ENCODE results near the gene ELP4. TPM values are rescaled to one million over a fixed set of nuclear protein-coding genes. Genes with fewer than 3 reads are reported as not detected.
A peak's percentile ranks its signal among the peaks of the same experiment; 100 is the strongest.

ELP4 gene
- total RNA-seq, 2 experiments from 2014 or later = 23.0 to 23.3 TPM

DNA sequence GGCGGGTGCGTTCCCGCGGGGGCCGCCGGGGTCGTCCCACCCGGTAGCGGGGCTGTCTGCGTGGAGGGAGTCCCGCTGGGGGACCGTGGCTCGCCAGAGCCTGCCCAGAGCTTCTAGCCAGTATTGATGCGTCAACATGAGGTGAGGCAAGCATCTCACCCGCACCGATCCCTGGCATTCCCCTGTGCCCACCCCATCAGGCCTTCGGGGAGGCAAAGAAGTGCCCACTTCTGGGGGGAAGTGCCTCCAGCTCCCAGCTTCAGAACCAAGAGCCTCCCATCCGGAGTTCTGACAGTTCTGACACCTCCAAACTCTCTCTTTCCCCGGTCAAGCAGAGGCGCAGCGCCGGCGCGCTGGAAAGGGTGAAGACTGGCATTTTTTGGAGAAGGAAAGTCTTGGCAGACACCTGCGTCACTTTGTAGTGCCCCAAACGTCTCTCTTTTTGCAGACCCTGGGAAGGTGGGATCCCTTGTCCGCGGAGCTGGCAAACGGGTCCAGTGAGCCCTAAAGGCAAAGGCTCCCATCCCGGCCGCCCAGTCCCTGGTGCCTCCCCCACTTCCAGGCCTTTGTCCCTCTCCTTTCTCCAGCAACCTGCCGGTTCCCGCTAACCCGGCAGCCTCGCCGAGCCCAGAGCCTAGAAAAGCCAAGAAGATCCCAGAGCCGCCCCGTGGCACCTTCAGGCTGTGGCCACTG is 304.8 kb downstream of the ELP4 start:
- H3K4me3 Mint-ChIP-seq = no peak overlapping the region
- H3K36me3 Mint-ChIP-seq (ENCODE audit: low read depth) = peaks cover 7% of the 10 kb centered on the region
- ATAC-seq = no peak
- ChIA-PET POLR2A (no interaction called here), CTCF (no interaction called here)
- H3K27me3 Mint-ChIP-seq (ENCODE audit: low read depth) = peaks cover 69% of the 10 kb centered on the region
- DNase-seq = no peak
- no peak overlapping the region for H3K27ac Mint-ChIP-seq
- peaks cover 39% of the 10 kb centered on the region for H3K4me1 Mint-ChIP-seq (ENCODE audit: low read depth)
- H3K9me3 Mint-ChIP-seq (ENCODE audit: insufficient read depth) = no peaks in the 10 kb centered on the region

DNA sequence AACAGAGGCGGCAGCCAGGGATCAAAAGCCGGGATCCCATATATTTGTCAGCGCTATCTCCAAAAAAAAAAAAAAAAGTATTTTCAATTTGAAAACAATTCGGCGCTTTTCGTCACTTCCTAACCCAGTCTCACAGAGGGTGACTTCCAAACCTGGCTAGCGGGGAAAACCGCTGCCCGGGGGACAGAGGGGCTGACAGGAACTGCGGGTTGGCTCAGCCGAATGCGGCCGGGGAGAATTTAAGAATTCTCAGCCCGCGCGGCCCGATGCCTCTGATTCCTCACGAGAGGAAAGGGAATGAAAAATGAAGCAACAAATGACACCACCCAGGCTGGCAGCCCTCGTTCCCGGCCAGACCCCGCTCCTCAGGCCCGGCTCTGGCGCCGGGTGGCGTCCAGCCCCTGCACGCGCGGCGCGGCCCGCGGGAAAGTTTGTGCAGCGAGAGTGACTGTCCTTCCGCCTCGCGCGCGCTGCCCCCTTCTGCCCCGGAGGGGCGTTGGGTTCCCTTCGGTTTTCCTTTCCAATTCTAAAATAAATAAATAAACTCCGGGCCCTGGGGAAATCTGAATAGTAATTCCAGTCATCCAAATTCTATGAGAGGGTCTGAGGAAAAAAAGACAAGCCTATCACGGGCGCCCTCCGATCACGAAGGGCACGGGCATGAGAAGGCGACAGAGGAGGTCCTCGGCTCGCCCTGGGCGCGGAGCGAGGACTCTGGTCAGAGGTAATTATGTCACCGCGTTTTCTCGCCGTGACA is 306.3 kb downstream of the ELP4 start:
- H3K27me3 Mint-ChIP-seq (ENCODE audit: low read depth) = peaks cover 68% of the 10 kb centered on the region
- no peaks in the 10 kb centered on the region for H3K9me3 Mint-ChIP-seq (ENCODE audit: insufficient read depth)
- ATAC-seq (no peak), DNase-seq (no peak)
- CTCF ChIA-PET = no interaction called here
- peaks cover 31% of the 10 kb centered on the region for H3K4me1 Mint-ChIP-seq (ENCODE audit: low read depth)
- H3K36me3 Mint-ChIP-seq (ENCODE audit: low read depth) = peaks cover 7% of the 10 kb centered on the region
- POLR2A ChIA-PET = interaction anchor here (0.5 kb wide), 1 partner anchor 143 kb away, joined by 4 read pairs; no protein-coding TSS in a partner anchor
- H3K27ac Mint-ChIP-seq = peak overlapping the region; percentile 3
- H3K4me3 Mint-ChIP-seq = peak overlapping the region; percentile 56

DNA sequence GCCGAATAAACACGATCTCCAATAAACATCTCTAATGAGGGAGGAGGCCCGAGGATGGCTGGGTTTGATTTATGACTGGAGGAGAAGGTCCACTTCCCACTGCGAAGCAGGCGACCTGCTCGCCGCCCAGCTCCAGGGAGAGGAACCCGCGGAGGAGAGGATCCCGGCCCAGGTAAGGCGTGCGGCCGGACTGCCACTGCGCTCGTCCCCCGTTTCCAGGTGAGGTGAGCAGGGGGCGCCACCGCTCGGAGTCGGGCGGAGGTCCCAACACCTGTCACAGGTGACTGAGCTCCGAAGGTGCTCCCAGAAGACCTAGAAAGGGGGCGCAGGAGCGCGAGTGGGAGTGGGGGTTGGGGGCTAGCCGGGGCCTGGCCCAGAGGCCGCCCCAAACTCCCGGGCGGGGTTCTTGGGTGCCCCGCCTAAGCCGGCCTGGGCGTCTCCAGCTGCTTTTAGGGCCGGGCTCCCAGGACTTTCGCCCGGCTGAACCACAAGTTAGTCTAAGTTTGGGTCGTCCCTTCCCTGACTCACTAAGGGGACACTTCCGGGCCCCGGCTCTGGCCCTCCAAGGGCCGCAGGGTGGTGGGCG is 307.0 kb downstream of the ELP4 start:
- Mint-ChIP-seq H3K36me3 (ENCODE audit: low read depth) (peaks cover 7% of the 10 kb centered on the region), H3K27me3 (ENCODE audit: low read depth) (peaks cover 71% of the 10 kb centered on the region), H3K4me3 (peak overlapping the region; percentile 56), H3K27ac (peak overlapping the region; percentile 3), H3K4me1 (ENCODE audit: low read depth) (peaks cover 25% of the 10 kb centered on the region), H3K9me3 (ENCODE audit: insufficient read depth) (no peaks in the 10 kb centered on the region)
- DNase-seq (no peak), ATAC-seq (peak; percentile 27)
- POLR2A ChIA-PET = interaction anchor here (0.5 kb wide), 1 partner anchor 142 kb away, joined by 4 read pairs; no protein-coding TSS in a partner anchor
- CTCF ChIA-PET = no interaction called here

DNA sequence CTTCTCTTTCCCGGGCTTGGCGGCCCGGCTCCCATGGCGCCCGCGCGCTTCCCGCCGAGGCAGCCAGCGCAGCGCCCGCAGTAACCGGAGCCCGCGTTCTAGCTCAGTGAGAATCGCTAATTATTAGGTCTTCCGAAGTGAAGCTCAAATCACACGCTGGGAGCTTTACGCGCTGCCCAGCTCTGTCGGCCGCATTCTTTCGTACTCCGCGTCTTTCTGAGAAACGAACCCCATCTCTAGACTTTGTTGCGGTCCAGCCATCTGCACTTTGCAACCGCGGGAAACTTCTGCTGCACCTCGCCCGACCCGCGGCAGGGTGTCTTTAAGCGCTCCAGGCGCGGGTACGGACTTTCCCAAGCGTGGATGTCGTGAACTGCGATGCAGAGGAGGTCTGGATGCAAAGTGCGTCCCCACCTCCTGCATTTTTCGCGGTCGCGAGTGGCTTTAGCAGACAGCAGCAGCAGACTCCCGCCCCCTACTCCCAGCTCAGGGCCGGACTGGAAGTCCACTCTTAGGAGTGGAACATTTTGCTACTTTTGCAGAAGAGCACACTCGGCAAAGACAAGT is 307.6 kb downstream of the ELP4 start:
- Mint-ChIP-seq H3K4me3 (peak overlapping the region; percentile 31), H3K27me3 (ENCODE audit: low read depth) (peaks cover 71% of the 10 kb centered on the region), H3K9me3 (ENCODE audit: insufficient read depth) (no peaks in the 10 kb centered on the region), H3K27ac (peak overlapping the region; percentile 52), H3K4me1 (ENCODE audit: low read depth) (peaks cover 22% of the 10 kb centered on the region), H3K36me3 (ENCODE audit: low read depth) (peaks cover 4% of the 10 kb centered on the region)
- ATAC-seq = no peak
- CTCF ChIA-PET = no interaction called here
- DNase-seq = no peak
- POLR2A ChIA-PET = no interaction called here

DNA sequence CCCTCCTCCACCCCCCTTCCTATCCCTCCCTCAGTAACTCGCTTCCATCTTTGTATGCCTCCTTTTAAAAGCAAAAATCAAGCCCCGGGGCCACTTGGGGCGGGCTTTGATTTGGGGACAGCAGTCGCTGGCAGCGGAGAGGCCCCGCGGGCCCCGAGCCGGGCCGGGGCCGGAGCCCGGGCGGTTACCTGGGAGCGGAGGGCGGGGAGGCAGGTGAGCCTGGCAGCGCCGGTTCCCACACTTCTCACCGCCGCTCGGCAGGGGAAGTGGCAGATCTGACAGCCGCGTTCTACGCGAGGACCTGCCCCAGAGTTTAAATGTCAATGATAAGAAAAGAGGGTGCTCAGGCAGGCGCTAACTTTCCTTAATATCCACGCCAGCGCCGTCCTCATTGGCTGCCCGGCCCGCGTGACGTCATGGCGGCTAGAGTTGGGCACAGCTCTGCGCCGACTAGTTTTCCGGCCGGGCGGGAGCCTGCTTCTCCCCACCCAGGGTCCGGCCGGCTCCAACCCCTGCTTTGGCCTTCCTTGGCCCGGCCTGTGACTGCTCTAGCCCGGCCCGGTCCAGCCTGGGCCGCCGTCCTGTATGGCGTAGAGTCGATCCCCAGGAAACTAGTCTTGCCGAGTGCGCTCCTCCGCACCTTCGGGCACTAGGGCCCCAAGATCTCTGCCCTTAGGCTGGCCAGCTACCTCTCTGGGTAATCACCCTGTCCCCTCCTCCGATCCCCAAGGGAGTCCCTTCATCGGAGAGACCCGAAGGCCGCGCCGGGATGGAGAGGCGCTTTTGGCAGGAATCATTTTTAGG is 308.3 kb downstream of the ELP4 start:
- H3K4me1 Mint-ChIP-seq (ENCODE audit: low read depth) = peaks cover 18% of the 10 kb centered on the region
- ATAC-seq = no peak
- H3K27me3 Mint-ChIP-seq (ENCODE audit: low read depth) = peaks cover 70% of the 10 kb centered on the region
- no peaks in the 10 kb centered on the region for H3K9me3 Mint-ChIP-seq (ENCODE audit: insufficient read depth)
- POLR2A ChIA-PET = no interaction called here
- peaks cover 4% of the 10 kb centered on the region for H3K36me3 Mint-ChIP-seq (ENCODE audit: low read depth)
- DNase-seq = no peak
- H3K27ac Mint-ChIP-seq = peak overlapping the region; percentile 52
- CTCF ChIA-PET = no interaction called here
- peak overlapping the region; percentile 31 for H3K4me3 Mint-ChIP-seq

DNA sequence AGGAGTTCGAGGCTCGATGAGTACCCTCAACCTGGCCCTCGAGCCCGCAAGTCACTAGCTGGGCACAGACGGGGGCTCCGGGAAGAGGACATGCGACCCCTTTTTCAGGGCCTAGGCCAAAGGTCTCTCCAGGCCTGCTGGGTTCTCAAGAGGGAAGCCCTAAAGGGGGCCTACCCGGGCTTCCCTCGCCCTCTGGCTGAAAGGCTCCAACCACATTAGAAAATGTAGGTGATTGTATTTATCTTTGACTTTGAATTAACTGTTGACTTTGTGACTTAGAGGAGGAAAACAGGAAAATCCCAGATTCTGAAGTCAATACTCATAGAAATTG is 308.8 kb downstream of the ELP4 start:
- CTCF ChIA-PET = no interaction called here
- peaks cover 17% of the 10 kb centered on the region for H3K4me1 Mint-ChIP-seq (ENCODE audit: low read depth)
- POLR2A ChIA-PET = no interaction called here
- DNase-seq (no peak), ATAC-seq (no peak)
- no peaks in the 10 kb centered on the region for H3K9me3 Mint-ChIP-seq (ENCODE audit: insufficient read depth)
- no peak overlapping the region for H3K27ac Mint-ChIP-seq
- H3K4me3 Mint-ChIP-seq = peak overlapping the region; percentile 18
- H3K27me3 Mint-ChIP-seq (ENCODE audit: low read depth) = peaks cover 75% of the 10 kb centered on the region
- H3K36me3 Mint-ChIP-seq (ENCODE audit: low read depth) = peaks cover 4% of the 10 kb centered on the region

DNA sequence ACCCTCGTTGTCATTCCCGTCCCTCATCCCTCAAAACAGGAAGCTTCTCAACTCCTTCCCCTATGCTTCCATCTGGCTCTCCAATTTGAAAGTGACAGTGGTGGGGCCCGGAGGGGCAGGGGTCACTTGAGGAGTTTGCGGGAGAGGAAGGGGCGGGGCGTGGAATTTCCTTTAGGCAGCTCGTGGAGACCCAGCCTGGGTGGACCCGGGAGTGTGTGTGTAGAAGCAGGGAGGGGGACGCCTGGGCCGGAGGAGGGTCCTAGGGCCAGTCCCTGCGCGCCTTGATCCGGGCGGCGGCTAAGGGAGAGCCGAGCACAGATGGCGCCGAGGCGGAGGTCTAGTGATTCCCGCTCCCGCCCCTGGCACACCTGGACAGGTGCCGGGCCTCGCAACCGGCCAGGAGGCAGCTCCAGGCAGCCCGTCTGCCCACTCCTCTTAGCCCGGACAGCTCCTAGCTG is 309.3 kb downstream of the ELP4 start:
- no peak overlapping the region for H3K27ac Mint-ChIP-seq
- H3K4me3 Mint-ChIP-seq = no peak overlapping the region
- ChIA-PET POLR2A (no interaction called here), CTCF (no interaction called here)
- no peaks in the 10 kb centered on the region for H3K9me3 Mint-ChIP-seq (ENCODE audit: insufficient read depth)
- DNase-seq = no peak
- peaks cover 13% of the 10 kb centered on the region for H3K4me1 Mint-ChIP-seq (ENCODE audit: low read depth)
- H3K27me3 Mint-ChIP-seq (ENCODE audit: low read depth) = peaks cover 76% of the 10 kb centered on the region
- H3K36me3 Mint-ChIP-seq (ENCODE audit: low read depth) = peaks cover 4% of the 10 kb centered on the region
- no peak for ATAC-seq

DNA sequence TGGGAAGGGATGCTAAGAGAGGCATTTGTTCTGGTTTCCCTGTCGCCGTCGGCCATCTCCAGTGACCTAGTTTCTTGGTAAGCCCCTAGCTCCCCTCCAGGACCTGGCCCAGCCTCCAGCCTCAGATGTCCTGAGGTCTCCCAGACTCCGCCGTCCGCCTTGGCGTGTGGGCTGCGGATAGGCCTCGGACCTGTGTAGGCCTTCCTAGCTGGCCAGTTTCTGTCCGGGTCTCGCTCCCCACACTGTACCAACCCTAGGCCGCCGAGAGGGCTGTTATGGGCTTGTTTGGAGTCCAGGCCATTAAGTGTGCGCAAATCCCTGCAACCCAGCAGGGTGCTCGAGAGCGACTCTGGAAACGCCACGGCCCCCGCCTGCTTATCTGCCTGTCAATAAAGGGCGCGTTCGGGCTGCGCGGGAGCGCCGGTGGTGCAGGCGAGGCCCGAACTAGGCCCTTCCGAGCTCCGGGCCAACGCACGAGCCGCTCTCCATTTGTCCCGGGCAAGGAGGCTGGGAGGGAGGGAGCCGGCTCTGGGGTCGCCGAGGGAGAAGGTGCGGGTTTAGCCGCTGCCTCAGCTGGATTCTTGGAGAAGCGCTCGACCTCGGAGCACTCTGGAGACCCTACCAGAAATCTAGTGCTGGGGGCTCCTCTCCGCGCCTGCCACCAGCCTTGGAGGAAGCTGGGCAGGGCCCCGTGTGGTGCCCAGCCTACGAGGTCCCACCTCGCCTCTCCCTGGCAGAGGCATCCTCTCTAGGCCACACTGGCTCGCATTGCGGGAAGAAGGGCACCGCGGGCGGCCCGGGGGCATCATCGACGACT is 310.3 kb downstream of the ELP4 start:
- Mint-ChIP-seq H3K4me3 (no peak overlapping the region), H3K27ac (no peak overlapping the region), H3K9me3 (ENCODE audit: insufficient read depth) (peaks cover 4% of the 10 kb centered on the region), H3K27me3 (ENCODE audit: low read depth) (peaks cover 77% of the 10 kb centered on the region), H3K36me3 (ENCODE audit: low read depth) (peaks cover 4% of the 10 kb centered on the region), H3K4me1 (ENCODE audit: low read depth) (peaks cover 13% of the 10 kb centered on the region)
- ChIA-PET CTCF (interaction anchor here (1.3 kb wide), 1 partner anchor 138 kb away, joined by 4 read pairs; no protein-coding TSS in a partner anchor), POLR2A (no interaction called here)
- DNase-seq = no peak
- ATAC-seq = no peak

DNA sequence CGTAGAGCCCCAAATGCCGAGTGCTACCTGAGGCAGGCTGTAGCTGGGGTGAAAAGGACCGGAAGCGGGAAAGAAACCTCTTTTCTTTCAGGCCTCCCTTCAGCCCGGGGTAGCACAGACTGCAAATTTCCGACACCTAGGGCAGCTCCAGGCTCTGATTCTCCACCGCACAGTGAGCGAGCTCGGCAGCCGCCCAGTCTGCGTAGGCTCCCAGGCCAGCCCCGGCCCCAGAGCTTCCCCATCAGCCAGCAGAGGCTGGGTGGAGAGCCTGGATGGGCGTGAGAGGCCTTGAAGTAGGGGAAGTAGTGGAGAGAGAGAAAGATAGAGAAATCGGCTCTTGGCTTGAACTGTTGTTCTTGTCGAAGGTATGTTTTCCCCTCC is 310.9 kb downstream of the ELP4 start:
- peaks cover 1% of the 10 kb centered on the region for H3K36me3 Mint-ChIP-seq (ENCODE audit: low read depth)
- DNase-seq (no peak), ATAC-seq (no peak)
- POLR2A ChIA-PET = no interaction called here
- peaks cover 77% of the 10 kb centered on the region for H3K27me3 Mint-ChIP-seq (ENCODE audit: low read depth)
- H3K9me3 Mint-ChIP-seq (ENCODE audit: insufficient read depth) = peaks cover 4% of the 10 kb centered on the region
- CTCF ChIA-PET = interaction anchor here (1.3 kb wide), 1 partner anchor 138 kb away, joined by 4 read pairs; no protein-coding TSS in a partner anchor
- no peak overlapping the region for H3K4me3 Mint-ChIP-seq
- peaks cover 9% of the 10 kb centered on the region for H3K4me1 Mint-ChIP-seq (ENCODE audit: low read depth)
- no peak overlapping the region for H3K27ac Mint-ChIP-seq

DNA sequence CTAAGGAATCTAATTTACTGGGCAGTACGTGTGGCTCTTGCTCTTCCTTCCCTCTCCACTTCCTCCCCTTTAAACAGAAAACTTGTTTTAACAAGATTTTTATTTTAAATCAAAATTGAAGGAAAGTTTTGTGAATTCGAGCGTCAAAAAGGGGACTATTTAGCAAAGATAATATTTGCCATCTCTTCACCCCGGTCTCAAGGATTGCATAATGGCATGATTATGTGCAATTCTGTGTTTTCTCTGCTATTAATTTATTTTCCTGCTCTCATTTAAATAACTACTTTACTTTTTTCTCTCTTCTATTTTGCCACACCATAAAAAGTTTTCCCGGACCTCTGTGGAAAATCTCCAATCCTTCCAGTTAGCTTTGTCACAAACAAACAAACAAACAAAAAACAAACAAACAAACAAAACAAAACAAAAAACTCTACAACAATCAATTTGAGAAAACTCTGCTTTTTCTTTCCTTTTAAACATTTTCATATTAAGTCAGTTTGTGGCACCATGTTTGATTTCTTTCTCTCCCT is 311.7 kb downstream of the ELP4 start:
- Mint-ChIP-seq H3K4me1 (ENCODE audit: low read depth) (peaks cover 6% of the 10 kb centered on the region), H3K27ac (no peak overlapping the region), H3K4me3 (no peak overlapping the region), H3K27me3 (ENCODE audit: low read depth) (peaks cover 76% of the 10 kb centered on the region), H3K36me3 (ENCODE audit: low read depth) (peaks cover under 1% of the 10 kb centered on the region), H3K9me3 (ENCODE audit: insufficient read depth) (peaks cover 5% of the 10 kb centered on the region)
- POLR2A ChIA-PET = no interaction called here
- no peak for ATAC-seq
- CTCF ChIA-PET = interaction anchor here (1.3 kb wide), 1 partner anchor 137 kb away, joined by 4 read pairs; no protein-coding TSS in a partner anchor
- no peak for DNase-seq

DNA sequence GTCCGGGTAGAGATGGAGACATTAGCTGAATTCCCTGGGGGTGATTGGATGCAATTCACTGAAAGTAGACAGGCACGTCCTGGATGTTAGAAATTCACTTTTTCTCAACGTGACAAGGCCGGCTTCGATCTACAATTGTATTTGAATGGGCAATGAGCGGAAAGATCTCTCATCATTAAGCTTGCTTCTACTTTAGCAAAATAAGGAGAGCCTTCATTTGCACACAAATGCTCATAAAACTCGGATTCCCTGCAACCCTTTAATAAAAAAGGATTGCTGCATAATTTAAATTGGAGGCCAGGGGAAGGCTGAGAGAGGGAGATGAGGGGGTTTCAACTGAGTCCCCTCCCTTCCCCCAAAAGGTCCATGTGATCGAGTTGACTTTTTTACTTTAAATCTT is 312.2 kb downstream of the ELP4 start:
- CTCF ChIA-PET = interaction anchor here (0.9 kb wide), 1 partner anchor 273 kb away, joined by 3 read pairs; no protein-coding TSS in a partner anchor
- ATAC-seq (no peak), DNase-seq (no peak)
- H3K27ac Mint-ChIP-seq = no peak overlapping the region
- POLR2A ChIA-PET = no interaction called here
- H3K9me3 Mint-ChIP-seq (ENCODE audit: insufficient read depth) = peaks cover 8% of the 10 kb centered on the region
- peaks cover 79% of the 10 kb centered on the region for H3K27me3 Mint-ChIP-seq (ENCODE audit: low read depth)
- H3K4me1 Mint-ChIP-seq (ENCODE audit: low read depth) = peaks cover 6% of the 10 kb centered on the region
- H3K36me3 Mint-ChIP-seq (ENCODE audit: low read depth) = peaks cover 4% of the 10 kb centered on the region
- H3K4me3 Mint-ChIP-seq = no peak overlapping the region

Measured in activated CD8-positive, alpha-beta T cell treated with anti-CD3 and anti-CD28 coated beads, Interleukin-2, amount 10 ng/mL, durations not matched to agents 7 days and 5 days (primary cell).